ENCODE measurements around the gene MARCHF10.

The MARCHF10 gene

DNA sequence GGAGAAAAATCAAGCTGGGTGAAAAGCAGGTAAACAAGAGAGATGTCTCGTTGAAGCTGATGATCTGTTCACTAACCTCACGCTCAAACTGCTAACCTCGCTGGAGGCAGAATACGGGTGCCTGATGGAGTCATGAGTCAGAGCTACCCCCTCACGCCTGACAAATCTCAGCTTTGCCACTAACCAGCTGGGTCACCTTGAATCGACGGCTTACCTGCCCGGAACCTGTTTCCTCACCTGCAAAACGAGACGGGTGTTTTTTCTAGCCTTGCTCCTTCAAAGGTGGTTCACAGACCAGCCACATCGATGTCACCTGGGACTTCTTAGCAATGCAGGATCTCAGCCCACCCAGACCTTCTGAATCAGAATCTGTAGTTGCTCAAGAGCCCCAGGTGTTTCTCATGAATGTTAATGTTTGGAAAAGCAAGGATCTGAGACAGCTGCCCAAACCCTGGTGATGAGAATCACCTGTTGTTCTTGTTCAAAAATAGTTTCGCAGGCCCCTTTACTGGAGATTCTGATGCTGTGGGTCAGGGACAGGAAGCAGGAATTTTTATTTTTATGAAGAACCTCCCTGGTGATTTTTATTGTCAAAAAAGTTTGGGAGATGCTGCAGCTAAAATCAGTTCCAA is 56.9 kb downstream of the MARCHF10 start:
- no peak for DNase-seq (ENCODE audit: insufficient read length, low spot score)
- TF ChIP-seq POU2F2 (IDR thresholded peaks at IDR 0.05; ENCODE audit: low read depth, low read length) (no peak), SPI1 (IDR thresholded peaks at IDR 0.05; ENCODE audit: low read depth, low read length) (no peak), POLR2A (IDR thresholded peaks at IDR 0.05; ENCODE audit: low read depth, low read length) (no peak), PAX5 (IDR thresholded peaks at IDR 0.05; ENCODE audit: insufficient read depth, low read length, severe bottlenecking) (no peak), POLR2AphosphoS5 (IDR thresholded peaks at IDR 0.05; ENCODE audit: low read depth, low read length) (no peak), TAF1 (IDR thresholded peaks at IDR 0.05; ENCODE audit: low read depth, low read length) (no peak)
- FAIRE-seq: no peak

GRCh38 chr17:62750631-62751051 is 57.5 kb downstream of the MARCHF10 start:
- DNase-seq (ENCODE audit: insufficient read length, low spot score) (no peak), FAIRE-seq (no peak)
- TF ChIP-seq POLR2A (IDR thresholded peaks at IDR 0.05; ENCODE audit: low read depth, low read length): no peak
- no peak for TF ChIP-seq POU2F2 (IDR thresholded peaks at IDR 0.05; ENCODE audit: low read depth, low read length)
- no peak for TF ChIP-seq PAX5 (IDR thresholded peaks at IDR 0.05; ENCODE audit: insufficient read depth, low read length, severe bottlenecking)
- TF ChIP-seq POLR2AphosphoS5 (IDR thresholded peaks at IDR 0.05; ENCODE audit: low read depth, low read length): no peak
- TF ChIP-seq SPI1 (IDR thresholded peaks at IDR 0.05; ENCODE audit: low read depth, low read length): no peak
- no peak for TF ChIP-seq TAF1 (IDR thresholded peaks at IDR 0.05; ENCODE audit: low read depth, low read length)

GRCh38 chr17:62749926-62750325 is 58.2 kb downstream of the MARCHF10 start:
- FAIRE-seq (no peak), DNase-seq (ENCODE audit: insufficient read length, low spot score) (no peak)
- TF ChIP-seq PAX5 (IDR thresholded peaks at IDR 0.05; ENCODE audit: insufficient read depth, low read length, severe bottlenecking) (no peak), POU2F2 (IDR thresholded peaks at IDR 0.05; ENCODE audit: low read depth, low read length) (no peak), TAF1 (IDR thresholded peaks at IDR 0.05; ENCODE audit: low read depth, low read length) (no peak), POLR2A (IDR thresholded peaks at IDR 0.05; ENCODE audit: low read depth, low read length) (no peak), POLR2AphosphoS5 (IDR thresholded peaks at IDR 0.05; ENCODE audit: low read depth, low read length) (no peak), SPI1 (IDR thresholded peaks at IDR 0.05; ENCODE audit: low read depth, low read length) (no peak)

DNA sequence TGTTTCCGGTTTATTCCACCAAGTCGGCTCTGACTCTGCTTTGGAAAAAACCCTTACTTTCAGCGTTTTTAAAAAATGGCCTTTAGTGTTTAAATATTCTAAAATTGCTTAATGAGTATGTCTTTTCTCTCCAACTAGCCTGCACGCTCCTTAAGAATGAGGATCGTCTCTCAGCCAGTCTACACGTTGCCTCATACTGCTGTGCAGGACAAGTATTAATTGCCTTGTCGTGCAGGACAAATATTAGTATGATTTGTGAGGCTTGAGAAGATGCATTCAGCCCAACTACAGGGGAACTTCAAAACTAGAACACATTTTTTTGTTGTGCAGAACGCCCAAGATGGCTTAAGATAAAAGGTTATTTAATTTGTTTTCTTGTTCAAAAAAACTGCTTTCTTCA is 61.2 kb downstream of the MARCHF10 start:
- TF ChIP-seq TAF1 (IDR thresholded peaks at IDR 0.05; ENCODE audit: low read depth, low read length) (no peak), PAX5 (IDR thresholded peaks at IDR 0.05; ENCODE audit: insufficient read depth, low read length, severe bottlenecking) (no peak), SPI1 (IDR thresholded peaks at IDR 0.05; ENCODE audit: low read depth, low read length) (no peak)
- DNase-seq (ENCODE audit: insufficient read length, low spot score) (no peak), FAIRE-seq (no peak)

- TF ChIP-seq POU2F2 (IDR thresholded peaks at IDR 0.05; ENCODE audit: low read depth, low read length): no peak
- TF ChIP-seq POLR2A (IDR thresholded peaks at IDR 0.05; ENCODE audit: low read depth, low read length): no peak
- TF ChIP-seq SPI1 (IDR thresholded peaks at IDR 0.05; ENCODE audit: low read depth, low read length): no peak
- no peak for TF ChIP-seq PAX5 (IDR thresholded peaks at IDR 0.05; ENCODE audit: insufficient read depth, low read length, severe bottlenecking)
- no peak for TF ChIP-seq POLR2AphosphoS5 (IDR thresholded peaks at IDR 0.05; ENCODE audit: low read depth, low read length)
- TF ChIP-seq TAF1 (IDR thresholded peaks at IDR 0.05; ENCODE audit: low read depth, low read length): no peak
- DNase-seq (ENCODE audit: insufficient read length, low spot score) (no peak), FAIRE-seq (no peak)
These were observed 62.3 kb downstream of the MARCHF10 start for GRCh38 chr17:62745806-62746205.

GRCh38 chr17:62744259-62744658 is 63.9 kb downstream of the MARCHF10 start:
- no peak for FAIRE-seq

GRCh38 chr17:62741290-62741689 is 66.8 kb downstream of the MARCHF10 start:
- DNase-seq (ENCODE audit: insufficient read length, low spot score) (no peak), FAIRE-seq (no peak)
- TF ChIP-seq POU2F2 (IDR thresholded peaks at IDR 0.05; ENCODE audit: low read depth, low read length): no peak
- TF ChIP-seq POLR2A (IDR thresholded peaks at IDR 0.05; ENCODE audit: low read depth, low read length): no peak
- TF ChIP-seq POLR2AphosphoS5 (IDR thresholded peaks at IDR 0.05; ENCODE audit: low read depth, low read length): no peak
- TF ChIP-seq PAX5 (IDR thresholded peaks at IDR 0.05; ENCODE audit: insufficient read depth, low read length, severe bottlenecking): no peak
- TF ChIP-seq SPI1 (IDR thresholded peaks at IDR 0.05; ENCODE audit: low read depth, low read length): no peak
- no peak for TF ChIP-seq TAF1 (IDR thresholded peaks at IDR 0.05; ENCODE audit: low read depth, low read length)

More at GRCh38 chr17:62744259-62744658, 63.9 kb downstream of the MARCHF10 start:
- DNase-seq (ENCODE audit: insufficient read length, low spot score): no peak
- TF ChIP-seq POLR2AphosphoS5 (IDR thresholded peaks at IDR 0.05; ENCODE audit: low read depth, low read length) (no peak), SPI1 (IDR thresholded peaks at IDR 0.05; ENCODE audit: low read depth, low read length) (peak; percentile 40)

GRCh38 chr17:62739645-62740388 is 68.3 kb downstream of the MARCHF10 start:
- no peak for TF ChIP-seq POLR2AphosphoS5 (IDR thresholded peaks at IDR 0.05; ENCODE audit: low read depth, low read length)
- no peak for TF ChIP-seq POU2F2 (IDR thresholded peaks at IDR 0.05; ENCODE audit: low read depth, low read length)
- TF ChIP-seq TAF1 (IDR thresholded peaks at IDR 0.05; ENCODE audit: low read depth, low read length): no peak
- no peak for TF ChIP-seq POLR2A (IDR thresholded peaks at IDR 0.05; ENCODE audit: low read depth, low read length)
- no peak for TF ChIP-seq PAX5 (IDR thresholded peaks at IDR 0.05; ENCODE audit: insufficient read depth, low read length, severe bottlenecking)
- no peak for TF ChIP-seq SPI1 (IDR thresholded peaks at IDR 0.05; ENCODE audit: low read depth, low read length)
- FAIRE-seq (no peak), DNase-seq (ENCODE audit: insufficient read length, low spot score) (no peak)

GRCh38 chr17:62738281-62738680 is 69.8 kb downstream of the MARCHF10 start:
- FAIRE-seq (no peak), DNase-seq (ENCODE audit: insufficient read length, low spot score) (no peak)
- TF ChIP-seq PAX5 (IDR thresholded peaks at IDR 0.05; ENCODE audit: insufficient read depth, low read length, severe bottlenecking): no peak
- no peak for TF ChIP-seq TAF1 (IDR thresholded peaks at IDR 0.05; ENCODE audit: low read depth, low read length)
- TF ChIP-seq POLR2A (IDR thresholded peaks at IDR 0.05; ENCODE audit: low read depth, low read length): no peak
- no peak for TF ChIP-seq SPI1 (IDR thresholded peaks at IDR 0.05; ENCODE audit: low read depth, low read length)
- no peak for TF ChIP-seq POU2F2 (IDR thresholded peaks at IDR 0.05; ENCODE audit: low read depth, low read length)
- TF ChIP-seq POLR2AphosphoS5 (IDR thresholded peaks at IDR 0.05; ENCODE audit: low read depth, low read length): no peak

All from GM12891 (cell line).